HEK293 (cell line): ENCODE results near the gene TNFAIP2.

Experiments
- CTCF ChIA-PET: fragments of 350-600 bp; formaldehyde crosslinking; extraction: SDS; loops from one replicate; lab custom pipeline; 2021; ENCODE audit warnings: antibody characterized with exemption; lab: Yijun Ruan, JAX
- POLR2A ChIA-PET: fragments of 300-600 bp; formaldehyde crosslinking; extraction: SDS; loops from one replicate; lab custom pipeline; 2020; ENCODE audit warnings: antibody characterized with exemption, inconsistent platforms; lab: Yijun Ruan, JAX
- H3K27ac ChIP-seq: fragments of 200-500 bp; sonication (Bioruptor generic); 2 replicates; pipeline ENCODE4 v1.5.1; 2014; ENCODE audit warnings: low read depth, low read length, control low read depth, inconsistent platforms; ENCODE audit errors: extremely low read depth
- H3K36me3 ChIP-seq, 2 experiments: fragments of 200-500 bp in 1 of 2; sonication (Bioruptor generic) in 1 of 2; 1 replicate in 1 of 2; 2 replicates in 1 of 2; pipeline ENCODE4 v1.5.1; 2014 to 2017; ENCODE audit warnings: inconsistent platforms in 2 of 2, low read length in 2 of 2; ENCODE audit not compliant: control insufficient read depth in 2 of 2, insufficient read depth in 1 of 2
- H3K4me1 ChIP-seq: fragments of 200-500 bp; sonication (Bioruptor generic); 2 replicates; pipeline ENCODE4 v1.5.1; 2014; ENCODE audit warnings: mild to moderate bottlenecking, low read length, inconsistent platforms; ENCODE audit not compliant: control insufficient read depth, insufficient read depth
- H3K4me3 ChIP-seq: 2 replicates; pipeline ENCODE4 v1.5.1; 2011; ENCODE audit warnings: low read depth, mild to moderate bottlenecking, control low read depth, low read length, moderate library complexity
- H3K9me3 ChIP-seq: fragments of 200-500 bp; sonication (Bioruptor generic); 2 replicates; pipeline ENCODE4 v1.5.1; 2014; ENCODE audit warnings: low read depth, low read length, inconsistent platforms; ENCODE audit not compliant: control insufficient read depth, insufficient read depth
- AEBP2 ChIP-seq: fragments of 450-650 bp; formaldehyde crosslinking; IDR thresholded peaks from 2 replicates; pipeline ENCODE4 v1.5.1; 2016; ENCODE audit warnings: missing biosample characterization, missing genetic modification characterization, borderline replicate concordance
- CTCF ChIP-seq: fragments of 450-650 bp; formaldehyde crosslinking; IDR thresholded peaks from 2 replicates; pipeline ENCODE4 v1.5.1; 2016; ENCODE audit warnings: missing biosample characterization, missing genetic modification characterization
- KLF16 ChIP-seq: fragments of 450-650 bp; formaldehyde crosslinking; IDR thresholded peaks from 2 replicates; pipeline ENCODE4 v1.5.1; 2017; ENCODE audit warnings: missing biosample characterization, missing genetic modification characterization
- OSR2 ChIP-seq: fragments of 450-650 bp; formaldehyde crosslinking; IDR thresholded peaks from 2 replicates; pipeline ENCODE4 v1.5.1; 2016; ENCODE audit warnings: missing biosample characterization, missing genetic modification characterization
- RBAK ChIP-seq: fragments of 450-650 bp; formaldehyde crosslinking; IDR thresholded peaks from 2 replicates; pipeline ENCODE4 v1.5.1; 2016; ENCODE audit warnings: missing biosample characterization, missing genetic modification characterization
- SETDB1 ChIP-seq: IDR thresholded peaks from one replicate; pipeline ENCODE4 v1.6.1; 2017; ENCODE audit warnings: mild to moderate bottlenecking, low read length, moderate library complexity, mixed read lengths; ENCODE audit not compliant: insufficient read length
- ZBTB11 ChIP-seq: fragments of 450-650 bp; formaldehyde crosslinking; conservative IDR thresholded peaks from 2 replicates; pipeline ENCODE4 v1.5.1; 2016; ENCODE audit warnings: low read depth, missing biosample characterization, missing genetic modification characterization
- ZFP41 ChIP-seq: fragments of 450-650 bp; formaldehyde crosslinking; IDR thresholded peaks from 2 replicates; pipeline ENCODE4 v1.5.1; 2016; ENCODE audit warnings: missing biosample characterization, missing genetic modification characterization, borderline replicate concordance
- ZNF132 ChIP-seq: fragments of 450-650 bp; formaldehyde crosslinking; IDR thresholded peaks from 2 replicates; pipeline ENCODE4 v1.5.1; 2017; ENCODE audit warnings: missing biosample characterization, missing genetic modification characterization, borderline replicate concordance
- ZNF133 ChIP-seq: fragments of 450-650 bp; formaldehyde crosslinking; IDR thresholded peaks from 2 replicates; pipeline ENCODE4 v1.5.1; 2016; ENCODE audit warnings: missing biosample characterization, missing genetic modification characterization
- ZNF366 ChIP-seq: fragments of 450-650 bp; formaldehyde crosslinking; conservative IDR thresholded peaks from 2 replicates; pipeline ENCODE4 v1.5.1; 2016; ENCODE audit warnings: missing biosample characterization, missing genetic modification characterization
- ZNF394 ChIP-seq: fragments of 450-650 bp; formaldehyde crosslinking; IDR thresholded peaks from 2 replicates; pipeline ENCODE4 v1.5.1; 2016; ENCODE audit warnings: missing biosample characterization, missing genetic modification characterization, mild to moderate bottlenecking, moderate library complexity, borderline replicate concordance
- ZNF449 ChIP-seq: fragments of 450-650 bp; formaldehyde crosslinking; IDR thresholded peaks from 2 replicates; pipeline ENCODE4 v1.5.1; 2017; ENCODE audit warnings: missing biosample characterization, mild to moderate bottlenecking, missing genetic modification characterization, moderate library complexity
- ZNF488 ChIP-seq: fragments of 450-650 bp; formaldehyde crosslinking; IDR thresholded peaks from 2 replicates; pipeline ENCODE4 v1.5.1; 2016; ENCODE audit warnings: missing biosample characterization, missing genetic modification characterization
- ZNF513 ChIP-seq: fragments of 450-650 bp; IDR thresholded peaks from 2 replicates; pipeline ENCODE4 v1.5.1; 2018; ENCODE audit warnings: missing biosample characterization, missing genetic modification characterization
- ZNF518A ChIP-seq: fragments of 450-650 bp; formaldehyde crosslinking; conservative IDR thresholded peaks from 2 replicates; pipeline ENCODE4 v1.5.1; 2016; ENCODE audit warnings: low read depth, missing biosample characterization, missing genetic modification characterization
- ZNF560 ChIP-seq: fragments of 450-650 bp; formaldehyde crosslinking; IDR thresholded peaks from 2 replicates; pipeline ENCODE4 v1.5.1; 2017; ENCODE audit warnings: missing biosample characterization, missing genetic modification characterization, borderline replicate concordance
- ZNF585B ChIP-seq: fragments of 450-650 bp; formaldehyde crosslinking; IDR thresholded peaks from 2 replicates; pipeline ENCODE4 v1.5.1; 2016; ENCODE audit warnings: missing biosample characterization, missing genetic modification characterization

TNFAIP2 gene

GRCh38 chr14:103123634-103124500 is 606 bp downstream of the TNFAIP2 start (continued):
- TF ChIP-seq ZNF518A (tag by site-specific recombination): no peak
- TF ChIP-seq ZNF132 (tag by site-specific recombination): no peak
- no peak for TF ChIP-seq ZBTB11
- TF ChIP-seq AEBP2 (tag by site-specific recombination): no peak
- TF ChIP-seq ZNF394 (tag by site-specific recombination): no peak

- Histone ChIP-seq H3K9me3 (no peaks in the 10 kb centered on the region), H3K4me3 (no peak overlapping the region), H3K27ac (no peak overlapping the region), H3K36me3 (peaks cover 0 to 4% of the 10 kb centered on the region in 2 experiments; a peak in 1 of 3 replicates), H3K4me1 (peaks cover 10% of the 10 kb centered on the region)
- CTCF ChIA-PET: interaction anchor here (0.7 to 1.6 kb wide), 3 partner anchors 17 to 20 kb away, joined by 3 to 11 read pairs (median 4); no protein-coding TSS in a partner anchor
- POLR2A ChIA-PET: interaction anchor here (0.5 to 0.9 kb wide), 2 partner anchors 18 to 47 kb away, joined by 3 read pairs; no protein-coding TSS in a partner anchor
- TF ChIP-seq ZNF513 (tag by site-specific recombination) (no peak), ZFP41 (tag by site-specific recombination) (no peak), ZNF560 (no peak), OSR2 (tag by site-specific recombination) (no peak), ZNF366 (tag by site-specific recombination) (no peak), ZNF133 (tag by site-specific recombination) (no peak), CTCF (no peak), ZNF585B (tag by site-specific recombination) (no peak), RBAK (tag by site-specific recombination) (no peak), SETDB1 (no peak), KLF16 (tag by site-specific recombination) (no peak), ZNF449 (tag by site-specific recombination) (no peak), ZNF488 (tag by site-specific recombination) (no peak)
Observed at GRCh38 chr14:103124501-103125001, 1.3 kb downstream of the TNFAIP2 start.
